Liver (tissue), 3 donors: ENCODE measurements around the gene CASQ2.

Experiments used
- EGR1 ChIP-seq, 2 donors: IDR thresholded peaks; 2 replicates each; pipeline ENCODE4 v1.6.1; 2016 to 2018; ENCODE audit warnings: antibody characterized with exemption in 2 of 2, low read depth in 2 of 2
- FOXA2 ChIP-seq: IDR thresholded peaks from 2 replicates; pipeline ENCODE4 v1.6.1; 2016; ENCODE audit warnings: antibody characterized with exemption
- GABPA ChIP-seq, 2 donors: IDR thresholded peaks in 1 of 2; conservative IDR thresholded peaks in 1 of 2; 2 replicates each; pipeline ENCODE4 v1.6.1; 2016; ENCODE audit warnings: antibody characterized with exemption in 2 of 2, mild to moderate bottlenecking in 1 of 2, moderate library complexity in 1 of 2
- HNF4A ChIP-seq, 2 donors: conservative IDR thresholded peaks; 2 replicates each; pipeline ENCODE4 v1.6.1; 2016; ENCODE audit warnings: antibody characterized with exemption in 2 of 2, mild to moderate bottlenecking in 2 of 2
- JUND ChIP-seq, 2 donors: IDR thresholded peaks; 2 replicates each; pipeline ENCODE4 v1.6.1; 2016; ENCODE audit warnings: antibody characterized with exemption in 2 of 2
- NR2F2 ChIP-seq: IDR thresholded peaks from 2 replicates; pipeline ENCODE4 v1.6.1; 2016; ENCODE audit warnings: antibody characterized with exemption
- RAD21 ChIP-seq, 2 donors: IDR thresholded peaks; 2 replicates each; pipeline ENCODE4 v1.6.1; 2016; ENCODE audit warnings: antibody characterized with exemption in 2 of 2, mild to moderate bottlenecking in 2 of 2
- REST ChIP-seq: IDR thresholded peaks from 2 replicates; pipeline ENCODE4 v1.6.1; 2016; ENCODE audit warnings: antibody characterized with exemption, mild to moderate bottlenecking
- TAF1 ChIP-seq: conservative IDR thresholded peaks from 2 replicates; pipeline ENCODE4 v1.6.1; 2016; ENCODE audit warnings: antibody characterized with exemption, mild to moderate bottlenecking
- YY1 ChIP-seq: IDR thresholded peaks from 2 replicates; pipeline ENCODE4 v1.6.1; 2016; ENCODE audit warnings: antibody characterized with exemption, mild to moderate bottlenecking
- TF ChIP-seq, protein P1 (sequence below): fragments of 150-350 bp; IDR thresholded peaks from 2 replicates; pipeline ENCODE4 v1.5.1; 2017; ENCODE audit warnings: improper control_type of control experiment, low read depth, low read length; ENCODE audit not compliant: missing input control
- TF ChIP-seq, protein P2 (sequence below): IDR thresholded peaks from 2 replicates; pipeline ENCODE4 v1.6.1; 2016; ENCODE audit warnings: antibody characterized with exemption
- TF ChIP-seq, protein P3 (sequence below): IDR thresholded peaks from 2 replicates; pipeline ENCODE4 v1.6.1; 2016; ENCODE audit warnings: antibody characterized with exemption
- donor health status: healthy.
- donor health status: healthy.

GRCh38 chr1:115672224-115673009, 96.1 kb downstream of the CASQ2 start:
- TF ChIP-seq, protein P1, sequence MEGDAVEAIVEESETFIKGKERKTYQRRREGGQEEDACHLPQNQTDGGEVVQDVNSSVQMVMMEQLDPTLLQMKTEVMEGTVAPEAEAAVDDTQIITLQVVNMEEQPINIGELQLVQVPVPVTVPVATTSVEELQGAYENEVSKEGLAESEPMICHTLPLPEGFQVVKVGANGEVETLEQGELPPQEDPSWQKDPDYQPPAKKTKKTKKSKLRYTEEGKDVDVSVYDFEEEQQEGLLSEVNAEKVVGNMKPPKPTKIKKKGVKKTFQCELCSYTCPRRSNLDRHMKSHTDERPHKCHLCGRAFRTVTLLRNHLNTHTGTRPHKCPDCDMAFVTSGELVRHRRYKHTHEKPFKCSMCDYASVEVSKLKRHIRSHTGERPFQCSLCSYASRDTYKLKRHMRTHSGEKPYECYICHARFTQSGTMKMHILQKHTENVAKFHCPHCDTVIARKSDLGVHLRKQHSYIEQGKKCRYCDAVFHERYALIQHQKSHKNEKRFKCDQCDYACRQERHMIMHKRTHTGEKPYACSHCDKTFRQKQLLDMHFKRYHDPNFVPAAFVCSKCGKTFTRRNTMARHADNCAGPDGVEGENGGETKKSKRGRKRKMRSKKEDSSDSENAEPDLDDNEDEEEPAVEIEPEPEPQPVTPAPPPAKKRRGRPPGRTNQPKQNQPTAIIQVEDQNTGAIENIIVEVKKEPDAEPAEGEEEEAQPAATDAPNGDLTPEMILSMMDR = no peak
- TF ChIP-seq TAF1 (no peak), EGR1 (IDR thresholded peaks at IDR 0.05; ENCODE audit: low read depth in 2 of 2) (no peak), REST (no peak), YY1 (no peak), NR2F2 (no peak), GABPA (IDR thresholded peaks at IDR 0.05 in 1 of 2, conservative IDR thresholded peaks at IDR 0.05 in 1 of 2) (no peak), JUND (IDR thresholded peaks at IDR 0.05) (no peak), HNF4A (conservative IDR thresholded peaks at IDR 0.05) (no peak), RAD21 (IDR thresholded peaks at IDR 0.05) (no peak), FOXA2 (no peak)
- TF ChIP-seq, protein P2, sequence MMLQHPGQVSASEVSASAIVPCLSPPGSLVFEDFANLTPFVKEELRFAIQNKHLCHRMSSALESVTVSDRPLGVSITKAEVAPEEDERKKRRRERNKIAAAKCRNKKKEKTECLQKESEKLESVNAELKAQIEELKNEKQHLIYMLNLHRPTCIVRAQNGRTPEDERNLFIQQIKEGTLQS = no peak
- TF ChIP-seq, protein P3, sequence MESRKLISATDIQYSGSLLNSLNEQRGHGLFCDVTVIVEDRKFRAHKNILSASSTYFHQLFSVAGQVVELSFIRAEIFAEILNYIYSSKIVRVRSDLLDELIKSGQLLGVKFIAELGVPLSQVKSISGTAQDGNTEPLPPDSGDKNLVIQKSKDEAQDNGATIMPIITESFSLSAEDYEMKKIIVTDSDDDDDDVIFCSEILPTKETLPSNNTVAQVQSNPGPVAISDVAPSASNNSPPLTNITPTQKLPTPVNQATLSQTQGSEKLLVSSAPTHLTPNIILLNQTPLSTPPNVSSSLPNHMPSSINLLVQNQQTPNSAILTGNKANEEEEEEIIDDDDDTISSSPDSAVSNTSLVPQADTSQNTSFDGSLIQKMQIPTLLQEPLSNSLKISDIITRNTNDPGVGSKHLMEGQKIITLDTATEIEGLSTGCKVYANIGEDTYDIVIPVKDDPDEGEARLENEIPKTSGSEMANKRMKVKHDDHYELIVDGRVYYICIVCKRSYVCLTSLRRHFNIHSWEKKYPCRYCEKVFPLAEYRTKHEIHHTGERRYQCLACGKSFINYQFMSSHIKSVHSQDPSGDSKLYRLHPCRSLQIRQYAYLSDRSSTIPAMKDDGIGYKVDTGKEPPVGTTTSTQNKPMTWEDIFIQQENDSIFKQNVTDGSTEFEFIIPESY = no peak
